Measurements from ENCODE around the gene EIF4EBP3.
A peak's percentile ranks its signal among the peaks of the same experiment; 100 is the strongest.

EIF4EBP3 gene

DNA sequence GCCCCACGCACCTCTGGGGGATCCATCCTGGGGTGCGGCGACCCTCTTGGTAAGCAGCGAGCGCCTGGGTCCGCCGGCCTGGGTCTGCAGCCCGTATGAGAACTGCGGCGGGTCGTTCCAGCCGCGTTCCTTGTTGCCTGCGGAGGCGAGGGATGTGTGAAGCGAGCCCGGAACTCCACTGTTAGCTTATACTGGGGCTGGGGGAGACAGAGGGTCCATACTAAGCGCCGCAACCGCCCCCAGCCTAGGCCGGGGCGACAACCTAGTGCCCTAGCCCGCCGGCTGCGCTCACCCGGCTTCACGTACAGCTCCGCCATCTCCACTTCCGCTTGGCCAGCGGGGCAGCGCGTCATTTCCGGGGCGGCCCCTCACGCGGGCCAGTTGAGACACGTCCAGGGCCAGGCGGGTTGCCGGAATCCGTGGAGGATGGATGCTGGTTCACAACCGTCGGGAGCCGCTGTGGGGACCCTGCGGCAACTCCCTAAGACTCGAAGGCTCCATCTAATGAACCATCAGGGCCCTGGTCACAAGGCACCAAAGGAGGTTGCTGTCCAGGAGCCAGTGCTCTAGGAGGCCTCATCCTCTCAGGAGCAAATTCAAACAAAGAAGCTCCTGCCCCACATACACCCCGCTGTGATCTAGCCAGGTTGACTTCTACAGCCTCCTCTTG lies 9.8 kb downstream of the EIF4EBP3 start, which contains the start of gene SRA1:
Gene SRA1 (minus strand): TSS at position 338 of the 670 bp plus-strand sequence. CDS start 21 bp downstream, at position 317.
- DNase-seq, result peak; percentile 80

DNA sequence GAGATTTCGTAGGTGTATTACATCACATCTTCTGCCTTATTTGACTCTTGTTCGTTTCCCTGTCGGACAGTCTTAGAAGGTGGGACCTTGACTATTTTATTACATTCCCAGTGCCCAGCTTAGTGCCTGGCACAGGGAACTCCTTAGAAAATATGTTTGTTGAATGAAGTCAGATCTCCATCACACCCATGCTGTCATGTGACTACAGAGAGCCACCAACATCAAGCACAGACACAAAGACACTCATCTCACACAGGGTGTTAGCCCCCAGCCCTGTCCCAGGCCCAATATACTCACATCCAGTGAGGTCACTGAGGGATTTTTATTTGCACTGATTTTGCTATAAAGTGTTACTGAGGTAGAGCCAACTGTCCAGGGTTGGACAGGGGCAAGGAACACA lies 10.5 kb downstream of the EIF4EBP3 start:
- no peak for DNase-seq

DNA sequence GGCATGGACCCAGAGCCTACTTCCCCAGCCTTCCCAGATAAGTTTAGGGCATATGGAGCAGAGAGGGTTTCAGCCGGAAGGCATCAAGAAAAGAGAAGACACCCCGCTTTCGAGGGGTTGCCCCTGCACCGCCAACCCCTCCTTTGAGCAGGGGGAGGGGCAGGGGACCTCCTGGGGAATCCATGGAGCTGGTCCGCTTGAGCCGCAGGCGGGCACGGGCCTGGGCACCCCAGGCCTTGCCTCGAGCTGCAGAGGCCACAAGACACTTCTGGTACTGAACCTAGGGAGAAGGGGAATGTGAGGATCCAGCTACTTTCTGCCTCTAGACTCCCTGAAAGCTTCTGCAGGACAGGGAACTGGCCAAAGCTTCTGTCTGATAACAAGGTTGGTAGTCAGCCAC lies 11.1 kb downstream of the EIF4EBP3 start:
- no peak for DNase-seq

DNA sequence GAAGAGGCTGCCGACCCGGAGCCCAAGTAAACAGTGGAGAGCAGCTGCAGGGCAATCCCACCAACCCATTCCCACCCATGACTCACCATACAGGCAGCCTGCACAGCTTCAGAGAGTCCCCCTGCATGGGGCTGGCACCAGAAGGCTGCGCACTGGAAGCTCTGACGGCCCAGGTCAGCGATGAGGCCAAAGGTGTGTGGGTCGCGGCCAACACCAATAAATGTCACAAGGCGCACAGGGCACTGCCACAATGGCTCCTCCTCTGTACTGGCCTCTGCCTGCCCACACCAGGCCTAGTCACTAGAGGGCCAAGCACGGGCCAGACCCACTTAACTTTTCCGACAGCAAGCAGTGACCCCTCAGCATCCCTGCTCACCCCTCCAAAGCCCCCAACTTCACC lies 12.8 kb downstream of the EIF4EBP3 start:
- DNase-seq, result no peak

DNA sequence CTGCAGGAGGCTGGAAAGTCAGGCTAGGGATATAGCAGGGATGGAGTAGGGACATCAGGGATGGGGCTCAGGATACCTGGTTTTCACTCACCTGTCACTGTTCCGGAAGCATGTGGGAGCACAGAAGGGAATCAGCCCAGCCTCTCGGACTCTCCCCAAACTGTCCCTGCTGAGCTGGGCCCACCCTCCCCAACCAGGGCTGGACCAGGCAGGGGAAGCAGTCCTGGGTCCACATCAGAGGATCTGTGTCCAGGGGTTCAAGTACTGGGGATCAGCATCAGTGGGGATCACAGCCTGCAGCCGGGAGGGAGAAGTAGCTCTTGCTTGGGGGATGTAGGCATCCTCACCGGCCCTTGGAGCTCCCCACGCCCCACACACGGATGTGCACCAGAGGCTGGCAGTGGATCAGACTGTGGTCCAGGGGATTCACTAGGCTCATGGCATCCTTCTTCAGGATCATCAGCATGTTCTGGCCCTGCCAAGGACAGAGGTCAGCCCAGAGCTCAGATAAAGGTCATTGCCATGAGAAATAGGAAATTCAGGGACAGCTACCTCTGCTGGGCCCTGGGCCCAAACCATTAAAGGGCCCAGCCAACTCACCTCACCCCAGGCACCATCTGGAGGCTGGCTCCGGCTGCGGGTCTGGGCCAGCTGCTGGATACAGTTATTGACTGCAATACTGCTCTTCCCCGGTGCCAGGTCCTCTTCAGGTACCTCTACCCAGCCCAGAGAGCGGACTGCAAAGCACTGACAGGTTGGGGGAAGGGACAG lies 14.5 kb downstream of the EIF4EBP3 start:
- no peak for DNase-seq

DNA sequence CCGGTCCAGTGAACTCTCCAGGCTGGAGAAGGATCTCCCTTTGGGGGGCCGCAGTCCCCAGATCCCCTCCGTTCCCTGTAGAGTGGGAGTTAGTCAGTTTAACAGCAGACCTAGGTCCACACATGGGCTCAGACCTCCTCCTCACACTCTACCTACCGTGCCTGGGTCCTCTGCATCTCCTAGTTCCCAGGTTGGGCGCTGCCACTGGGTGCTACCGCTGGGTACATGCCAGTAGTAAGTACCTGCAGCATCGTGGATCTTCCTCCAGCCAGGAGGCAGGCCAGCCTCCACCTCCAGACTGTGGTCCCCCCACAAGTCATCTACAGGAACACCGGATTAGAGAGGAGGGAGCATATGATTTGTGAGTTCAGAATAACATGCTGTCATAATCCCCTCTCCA lies 16.1 kb downstream of the EIF4EBP3 start:
- DNase-seq, result no peak

DNA sequence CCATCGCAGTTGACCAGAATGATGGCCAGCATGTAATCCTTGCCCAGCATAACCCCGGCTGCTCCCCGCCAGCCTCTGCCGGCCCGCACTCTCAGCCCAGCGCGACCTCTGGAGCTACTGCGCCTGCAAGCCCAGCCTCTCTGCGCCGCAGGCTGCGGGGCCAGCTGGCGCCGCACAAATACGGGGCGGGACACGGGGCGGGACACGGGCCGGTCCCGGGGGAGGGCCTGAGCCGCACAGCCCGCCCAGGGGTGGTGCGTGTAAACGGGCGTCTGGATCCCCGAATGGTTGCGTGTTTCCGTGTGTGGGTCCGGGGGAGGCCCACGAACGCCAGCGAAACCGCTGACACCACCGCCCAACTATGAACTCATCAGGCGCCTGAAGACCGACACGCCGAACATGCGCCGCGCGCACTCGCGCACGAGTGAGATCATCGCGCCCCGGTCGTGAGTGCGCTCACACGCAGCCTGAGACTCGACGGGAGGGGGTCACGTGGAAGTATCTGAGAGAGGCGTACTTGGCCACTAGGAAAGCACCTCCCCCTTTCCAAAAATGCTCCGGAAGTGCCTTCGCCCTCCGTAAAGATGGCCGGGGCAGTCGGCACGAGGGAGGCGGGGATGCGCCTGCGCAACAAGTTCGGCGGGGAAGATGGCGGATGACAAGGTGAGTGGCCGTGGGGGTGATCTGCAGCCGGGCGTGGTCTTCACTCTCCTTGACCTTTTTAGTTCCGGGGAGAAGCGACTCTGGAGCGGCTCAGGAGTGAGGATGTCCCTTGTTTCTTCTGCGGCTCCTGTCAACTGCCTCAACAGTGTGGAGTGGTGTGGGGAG lies 16.9 kb downstream of the EIF4EBP3 start, which contains the start of the genes APBB3 and SLC35A4:
Gene APBB3 (minus strand): TSS at position 403 of the 828 bp plus-strand sequence. CDS start 353 bp downstream, at position 50.
Gene SLC35A4 (plus strand): TSS at position 633 of the 828 bp plus-strand sequence. CDS start 2,342 bp downstream, outside the sequence.
- DNase-seq, result peak; percentile 95

DNA sequence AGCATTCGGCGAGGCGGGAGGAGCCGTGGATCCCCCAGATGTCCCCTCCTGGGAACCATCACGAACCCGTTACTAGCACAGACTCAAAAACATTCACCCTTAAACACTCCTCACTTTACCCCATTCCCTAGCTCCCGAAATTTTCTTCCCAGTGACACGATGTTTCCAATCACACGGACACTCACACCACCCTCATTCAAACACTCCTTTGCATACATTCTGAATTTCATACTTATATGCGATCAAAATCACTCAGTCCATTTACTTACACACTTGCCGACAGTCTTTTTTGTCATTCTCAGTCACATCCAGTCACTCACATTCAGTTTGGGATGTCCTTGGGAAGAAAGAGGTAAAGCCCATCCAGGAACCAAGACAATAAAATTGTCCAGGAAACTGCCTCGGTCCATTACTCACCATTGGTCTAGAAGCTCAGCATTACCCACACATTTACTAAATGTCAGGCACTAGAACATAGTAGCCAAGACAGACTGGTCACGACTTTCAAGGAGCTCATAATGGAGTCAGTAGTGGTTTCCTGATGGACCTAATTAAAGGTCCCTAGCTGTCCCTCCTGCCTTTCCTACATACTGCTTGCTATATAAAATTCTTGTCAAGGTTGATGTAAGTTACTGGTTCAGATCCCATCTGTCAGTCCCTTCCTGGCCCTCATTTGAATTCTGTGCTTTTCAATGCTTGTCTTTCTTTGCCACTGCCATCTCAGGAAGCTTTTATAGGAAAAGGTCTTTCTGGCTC lies 17.7 kb downstream of the EIF4EBP3 start:
- no peak for DNase-seq

DNA sequence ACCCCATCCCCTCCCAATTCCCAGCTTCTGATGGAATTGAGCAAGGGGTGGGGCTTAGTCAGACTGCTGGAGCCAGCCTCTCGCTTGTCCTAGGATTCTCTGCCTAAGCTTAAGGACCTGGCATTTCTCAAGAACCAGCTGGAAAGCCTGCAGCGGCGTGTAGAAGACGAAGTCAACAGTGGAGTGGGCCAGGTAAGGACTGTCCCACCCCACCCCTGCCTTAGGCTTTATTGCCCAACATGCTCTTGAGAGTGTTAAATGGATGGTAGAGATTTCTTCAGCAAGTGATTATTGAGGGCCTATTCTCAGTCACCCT lies 18.3 kb downstream of the EIF4EBP3 start:
- DNase-seq, result no peak

DNA sequence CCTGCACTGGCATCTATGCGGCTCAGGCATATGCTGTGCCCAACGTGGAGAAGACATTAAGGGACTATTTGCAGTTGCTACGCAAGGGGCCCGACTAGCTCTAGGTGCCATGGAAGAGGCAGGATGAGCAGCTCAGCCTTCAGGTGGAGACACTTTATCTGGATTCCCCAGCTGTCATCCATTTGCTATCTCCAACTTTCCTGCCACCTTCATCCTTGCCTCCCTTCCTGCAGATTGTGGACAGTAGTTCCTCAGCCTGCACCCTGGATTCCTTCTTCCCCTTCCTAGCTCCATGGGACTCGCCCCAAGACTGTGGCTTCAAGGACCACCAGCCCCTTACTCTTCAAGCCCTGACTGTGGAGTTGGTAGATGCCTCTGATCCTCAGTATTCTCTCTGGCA lies 19.2 kb downstream of the EIF4EBP3 start:
- DNase-seq, result no peak

DNA sequence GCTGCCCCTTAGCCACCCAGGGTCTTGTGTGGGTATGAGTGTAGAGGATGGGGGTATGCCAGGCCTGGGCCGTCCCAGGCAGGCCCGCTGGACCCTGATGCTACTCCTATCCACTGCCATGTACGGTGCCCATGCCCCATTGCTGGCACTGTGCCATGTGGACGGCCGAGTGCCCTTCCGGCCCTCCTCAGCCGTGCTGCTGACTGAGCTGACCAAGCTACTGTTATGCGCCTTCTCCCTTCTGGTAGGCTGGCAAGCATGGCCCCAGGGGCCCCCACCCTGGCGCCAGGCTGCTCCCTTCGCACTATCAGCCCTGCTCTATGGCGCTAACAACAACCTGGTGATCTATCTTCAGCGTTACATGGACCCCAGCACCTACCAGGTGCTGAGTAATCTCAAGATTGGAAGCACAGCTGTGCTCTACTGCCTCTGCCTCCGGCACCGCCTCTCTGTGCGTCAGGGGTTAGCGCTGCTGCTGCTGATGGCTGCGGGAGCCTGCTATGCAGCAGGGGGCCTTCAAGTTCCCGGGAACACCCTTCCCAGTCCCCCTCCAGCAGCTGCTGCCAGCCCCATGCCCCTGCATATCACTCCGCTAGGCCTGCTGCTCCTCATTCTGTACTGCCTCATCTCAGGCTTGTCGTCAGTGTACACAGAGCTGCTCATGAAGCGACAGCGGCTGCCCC lies 19.8 kb downstream of the EIF4EBP3 start:
- DNase-seq, result no peak

DNA sequence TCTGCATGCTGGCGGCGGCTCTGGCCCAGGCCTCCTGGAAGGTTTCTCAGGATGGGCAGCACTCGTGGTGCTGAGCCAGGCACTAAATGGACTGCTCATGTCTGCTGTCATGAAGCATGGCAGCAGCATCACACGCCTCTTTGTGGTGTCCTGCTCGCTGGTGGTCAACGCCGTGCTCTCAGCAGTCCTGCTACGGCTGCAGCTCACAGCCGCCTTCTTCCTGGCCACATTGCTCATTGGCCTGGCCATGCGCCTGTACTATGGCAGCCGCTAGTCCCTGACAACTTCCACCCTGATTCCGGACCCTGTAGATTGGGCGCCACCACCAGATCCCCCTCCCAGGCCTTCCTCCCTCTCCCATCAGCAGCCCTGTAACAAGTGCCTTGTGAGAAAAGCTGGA lies 20.4 kb downstream of the EIF4EBP3 start:
- DNase-seq, result no peak

DNA sequence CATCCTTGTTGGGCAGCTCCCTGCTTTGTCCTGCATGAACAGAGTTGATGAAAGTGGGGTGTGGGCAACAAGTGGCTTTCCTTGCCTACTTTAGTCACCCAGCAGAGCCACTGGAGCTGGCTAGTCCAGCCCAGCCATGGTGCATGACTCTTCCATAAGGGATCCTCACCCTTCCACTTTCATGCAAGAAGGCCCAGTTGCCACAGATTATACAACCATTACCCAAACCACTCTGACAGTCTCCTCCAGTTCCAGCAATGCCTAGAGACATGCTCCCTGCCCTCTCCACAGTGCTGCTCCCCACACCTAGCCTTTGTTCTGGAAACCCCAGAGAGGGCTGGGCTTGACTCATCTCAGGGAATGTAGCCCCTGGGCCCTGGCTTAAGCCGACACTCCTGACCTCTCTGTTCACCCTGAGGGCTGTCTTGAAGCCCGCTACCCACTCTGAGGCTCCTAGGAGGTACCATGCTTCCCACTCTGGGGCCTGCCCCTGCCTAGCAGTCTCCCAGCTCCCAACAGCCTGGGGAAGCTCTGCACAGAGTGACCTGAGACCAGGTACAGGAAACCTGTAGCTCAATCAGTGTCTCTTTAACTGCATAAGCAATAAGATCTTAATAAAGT lies 21.1 kb downstream of the EIF4EBP3 start:
- no peak for DNase-seq

DNA sequence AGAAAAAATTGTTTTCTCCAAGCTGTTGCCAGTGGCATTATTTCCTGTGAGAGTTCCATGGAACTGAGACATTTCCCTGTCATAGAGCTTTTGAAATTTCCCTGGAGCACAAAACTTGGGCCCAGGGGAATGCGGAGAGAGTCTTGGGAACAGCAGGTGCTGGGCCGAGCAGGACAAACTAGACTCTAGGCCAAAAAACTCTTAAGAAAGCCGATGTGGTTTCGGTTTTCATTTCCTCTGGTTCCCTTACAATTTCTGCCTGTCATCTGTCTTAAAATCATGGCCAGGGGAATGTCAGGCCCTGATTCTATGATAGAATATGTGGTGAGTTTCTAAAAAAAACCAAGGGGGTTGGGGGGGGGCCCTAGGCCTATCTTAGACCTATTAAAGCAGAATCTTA lies 21.7 kb downstream of the EIF4EBP3 start:
- DNase-seq, result no peak

DNA sequence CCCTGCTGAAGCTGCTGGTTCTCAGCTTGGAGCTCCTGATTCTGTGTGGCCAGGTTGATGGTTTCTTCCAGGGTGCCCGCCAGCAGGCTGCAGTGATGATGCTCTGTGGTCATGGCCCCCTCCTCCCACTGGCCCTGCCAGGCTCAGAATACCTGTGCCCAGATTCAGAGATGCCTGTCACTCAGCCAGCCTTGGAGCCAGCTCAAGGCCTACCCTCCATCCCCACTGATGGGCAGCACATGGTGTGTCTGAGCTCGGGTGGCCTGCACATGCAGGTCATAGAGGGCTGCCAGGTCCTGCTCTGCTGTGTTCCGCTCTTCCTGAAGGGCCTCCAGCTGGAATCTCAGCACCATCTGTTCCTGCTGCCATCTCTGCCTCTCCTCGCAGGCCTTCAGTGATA lies 22.6 kb downstream of the EIF4EBP3 start:
- DNase-seq, result no peak

DNA sequence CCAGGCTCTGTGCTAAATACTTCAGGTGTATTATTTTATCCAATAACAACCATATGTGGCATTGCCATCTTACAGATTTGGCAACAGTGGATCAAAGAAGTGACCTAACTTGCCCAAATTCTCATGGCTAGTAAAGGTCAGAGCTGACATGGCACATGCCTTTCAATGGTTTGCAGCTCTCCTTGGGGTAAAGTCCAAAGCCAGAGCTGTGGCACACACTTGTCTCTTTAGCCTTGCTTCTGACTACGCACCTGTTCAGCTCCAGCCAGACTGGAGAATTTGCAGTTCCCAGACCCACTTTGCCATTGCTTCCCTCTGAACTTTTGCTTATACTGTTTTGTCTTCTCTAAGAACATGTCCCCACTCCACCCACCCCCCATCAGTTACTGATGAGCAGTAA lies 23.0 kb downstream of the EIF4EBP3 start:
- DNase-seq, result no peak

DNA sequence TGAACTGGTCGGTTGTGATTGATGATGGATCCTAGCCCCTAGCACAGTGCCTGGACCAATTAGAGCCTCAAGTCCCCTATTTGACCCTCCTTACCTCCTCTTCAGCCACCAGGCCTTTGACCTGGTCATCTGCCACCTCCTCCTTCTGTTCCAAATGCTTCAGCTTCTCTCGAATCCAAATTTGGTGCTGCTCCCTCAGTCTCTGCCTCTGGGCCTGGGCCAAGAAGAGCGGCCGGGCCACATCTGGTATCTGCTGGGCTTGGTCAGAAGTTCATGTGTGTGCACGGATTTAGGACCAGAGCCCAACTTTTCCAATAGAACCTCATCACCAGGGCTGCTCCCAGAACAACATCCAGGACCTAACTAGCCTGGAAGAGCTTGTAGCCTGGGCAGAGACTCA lies 23.6 kb downstream of the EIF4EBP3 start:
- no peak for DNase-seq

DNA sequence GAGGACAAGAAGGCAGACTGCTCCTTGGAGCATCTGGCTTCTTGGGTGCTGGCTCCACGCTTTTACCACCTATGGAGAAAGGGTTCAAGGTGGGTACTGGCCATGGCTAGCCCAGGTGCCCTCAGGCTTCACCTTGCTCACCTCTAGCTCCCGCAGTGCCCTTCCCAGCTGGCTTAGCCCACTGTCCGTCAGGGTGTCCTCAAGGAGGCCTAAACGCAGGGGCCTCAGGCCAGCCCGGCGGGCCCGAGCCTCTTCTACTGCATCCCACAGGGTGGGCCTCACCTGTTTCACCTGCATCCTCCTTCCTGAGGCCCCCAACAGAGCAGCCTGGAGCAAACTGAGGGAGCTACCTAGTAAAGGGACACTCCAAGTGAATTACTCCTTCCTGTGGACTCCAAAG lies 26.2 kb downstream of the EIF4EBP3 start:
- no peak for DNase-seq

DNA sequence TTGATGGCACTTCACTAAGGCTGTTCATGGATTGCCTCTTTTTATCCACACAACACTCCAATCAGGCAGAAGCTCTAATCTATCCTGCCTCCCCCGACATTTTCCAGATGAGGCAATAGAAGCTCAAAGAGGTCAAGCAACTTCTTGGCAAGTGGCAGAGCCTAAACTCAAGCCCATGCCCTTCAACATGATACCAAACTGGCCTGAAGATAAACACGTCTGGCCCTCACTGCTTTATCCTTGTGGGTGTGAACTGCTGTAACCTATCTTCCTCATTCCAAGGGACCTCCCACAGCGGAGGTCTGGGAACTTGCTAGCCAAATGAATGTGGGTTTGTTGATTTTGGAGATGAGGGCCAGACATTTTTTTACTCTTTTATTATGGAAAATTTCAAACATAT lies 26.7 kb downstream of the EIF4EBP3 start:
- no peak for DNase-seq

DNA sequence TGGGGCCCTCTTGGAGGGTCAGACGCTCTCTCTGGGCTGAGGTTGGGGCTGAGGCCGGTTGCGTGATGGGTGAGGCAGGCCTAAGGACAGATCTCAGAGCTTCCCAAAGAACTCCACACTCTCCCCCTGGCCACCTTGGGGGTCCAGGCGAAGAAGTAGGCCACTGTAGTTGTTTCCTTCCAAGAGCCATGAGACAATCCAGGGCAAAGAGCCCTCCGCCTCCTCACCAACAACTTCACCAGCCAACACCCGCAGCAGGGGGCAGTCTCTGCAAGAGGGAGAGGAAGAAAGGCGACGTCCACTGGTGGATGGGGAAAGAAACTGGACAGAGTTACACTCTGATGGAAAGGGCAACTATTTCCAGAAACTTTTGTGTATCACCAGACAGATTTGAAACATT lies 27.8 kb downstream of the EIF4EBP3 start:
- no peak for DNase-seq

DNA sequence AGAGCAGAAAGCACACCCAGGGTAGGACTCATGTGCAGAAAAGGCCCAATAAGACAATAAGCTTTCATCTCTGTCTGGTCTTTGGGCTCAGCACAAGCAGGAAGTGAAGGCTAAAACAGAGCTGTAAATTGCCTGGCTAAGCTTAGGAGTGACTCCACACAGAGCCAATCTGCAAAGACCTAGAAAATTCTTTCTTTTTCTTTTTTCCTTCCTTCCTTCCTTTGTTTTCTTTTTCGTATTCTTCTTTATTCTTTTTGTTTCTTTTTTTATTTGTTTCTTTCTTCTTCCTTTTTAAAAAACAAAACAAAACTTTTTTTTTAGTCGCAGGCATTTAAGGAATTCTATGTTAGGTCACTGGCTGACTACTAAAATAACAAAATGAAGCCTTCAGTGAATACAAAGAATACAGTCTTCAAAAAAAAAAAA lies 29.3 kb downstream of the EIF4EBP3 start:
- DNase-seq, result no peak

Data from activated CD8-positive, alpha-beta memory T cell treated with anti-CD3 and anti-CD28 coated beads, Interleukin-2, amount 50 U/mL, for 4 hours (primary cell).